ENCODE results near the gene SFXN2.

- TF ChIP-seq CTCF (conservative IDR thresholded peaks at IDR 0.05; ENCODE audit: low read length) (no peak), EZH2phosphoT487 (IDR thresholded peaks at IDR 0.05; ENCODE audit: borderline replicate concordance) (no peak)
These were observed 38.0 kb downstream of the SFXN2 start for GRCh38 chr10:102752266-102752930.
